ENCODE measurements around the gene ANKRD18A.

Gene ANKRD18A

DNA sequence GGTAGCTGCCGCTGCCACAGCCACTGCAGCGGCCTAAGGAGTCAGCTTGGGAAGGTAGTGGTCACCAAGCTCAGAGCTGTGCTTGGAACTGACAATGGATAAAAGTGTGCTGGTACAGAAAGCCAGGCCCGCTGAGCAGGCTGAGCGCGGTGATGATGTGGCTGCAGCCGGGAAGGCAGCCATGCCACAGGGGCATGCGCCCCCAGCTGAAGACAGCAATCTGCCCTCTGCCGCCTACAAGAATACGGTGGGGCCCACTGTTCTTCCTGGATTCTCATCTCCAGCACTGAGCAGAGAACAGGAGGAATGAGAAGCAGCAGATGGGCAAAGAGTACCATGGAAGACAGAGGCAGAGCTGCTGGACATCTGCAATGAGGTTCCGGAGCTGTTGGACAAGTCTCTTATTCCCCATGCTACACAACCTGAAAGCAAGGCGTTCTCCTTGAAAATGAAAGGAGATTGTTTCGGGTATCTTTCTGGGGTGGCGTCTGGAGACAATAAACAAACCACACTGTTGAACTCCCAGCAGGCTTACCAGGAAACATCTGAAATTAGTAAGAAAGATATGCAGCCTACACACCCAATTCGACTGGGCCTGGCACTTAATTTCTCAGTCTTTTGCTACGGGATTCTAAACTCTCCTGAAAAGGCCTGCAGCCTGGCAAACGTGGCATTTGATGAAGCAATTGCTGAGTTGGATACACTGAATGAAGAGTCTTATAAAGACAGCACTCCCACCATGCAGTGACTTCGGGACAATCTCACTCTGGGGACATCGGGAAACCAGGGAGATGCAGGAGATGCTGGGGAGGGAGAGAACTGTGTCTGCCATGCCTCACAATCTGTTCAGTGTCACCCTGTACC lies 22.8 kb upstream of the ANKRD18A start:
- TF ChIP-seq, protein P1, sequence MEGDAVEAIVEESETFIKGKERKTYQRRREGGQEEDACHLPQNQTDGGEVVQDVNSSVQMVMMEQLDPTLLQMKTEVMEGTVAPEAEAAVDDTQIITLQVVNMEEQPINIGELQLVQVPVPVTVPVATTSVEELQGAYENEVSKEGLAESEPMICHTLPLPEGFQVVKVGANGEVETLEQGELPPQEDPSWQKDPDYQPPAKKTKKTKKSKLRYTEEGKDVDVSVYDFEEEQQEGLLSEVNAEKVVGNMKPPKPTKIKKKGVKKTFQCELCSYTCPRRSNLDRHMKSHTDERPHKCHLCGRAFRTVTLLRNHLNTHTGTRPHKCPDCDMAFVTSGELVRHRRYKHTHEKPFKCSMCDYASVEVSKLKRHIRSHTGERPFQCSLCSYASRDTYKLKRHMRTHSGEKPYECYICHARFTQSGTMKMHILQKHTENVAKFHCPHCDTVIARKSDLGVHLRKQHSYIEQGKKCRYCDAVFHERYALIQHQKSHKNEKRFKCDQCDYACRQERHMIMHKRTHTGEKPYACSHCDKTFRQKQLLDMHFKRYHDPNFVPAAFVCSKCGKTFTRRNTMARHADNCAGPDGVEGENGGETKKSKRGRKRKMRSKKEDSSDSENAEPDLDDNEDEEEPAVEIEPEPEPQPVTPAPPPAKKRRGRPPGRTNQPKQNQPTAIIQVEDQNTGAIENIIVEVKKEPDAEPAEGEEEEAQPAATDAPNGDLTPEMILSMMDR (IDR thresholded peaks at IDR 0.05; ENCODE audit: borderline replicate concordance, control extremely low read depth, extremely low read depth, insufficient read depth, missing control alignments): no peak
- DNase-seq (ENCODE audit: low spot score): no peak
- in situ Hi-C loops (cut with MboI; ENCODE audit: low sequenced_read_pairs, unreplicated experiment): loop anchor here (10.0 kb wide), 1 partner anchor 62 kb away; no protein-coding TSS in a partner anchor

DNA sequence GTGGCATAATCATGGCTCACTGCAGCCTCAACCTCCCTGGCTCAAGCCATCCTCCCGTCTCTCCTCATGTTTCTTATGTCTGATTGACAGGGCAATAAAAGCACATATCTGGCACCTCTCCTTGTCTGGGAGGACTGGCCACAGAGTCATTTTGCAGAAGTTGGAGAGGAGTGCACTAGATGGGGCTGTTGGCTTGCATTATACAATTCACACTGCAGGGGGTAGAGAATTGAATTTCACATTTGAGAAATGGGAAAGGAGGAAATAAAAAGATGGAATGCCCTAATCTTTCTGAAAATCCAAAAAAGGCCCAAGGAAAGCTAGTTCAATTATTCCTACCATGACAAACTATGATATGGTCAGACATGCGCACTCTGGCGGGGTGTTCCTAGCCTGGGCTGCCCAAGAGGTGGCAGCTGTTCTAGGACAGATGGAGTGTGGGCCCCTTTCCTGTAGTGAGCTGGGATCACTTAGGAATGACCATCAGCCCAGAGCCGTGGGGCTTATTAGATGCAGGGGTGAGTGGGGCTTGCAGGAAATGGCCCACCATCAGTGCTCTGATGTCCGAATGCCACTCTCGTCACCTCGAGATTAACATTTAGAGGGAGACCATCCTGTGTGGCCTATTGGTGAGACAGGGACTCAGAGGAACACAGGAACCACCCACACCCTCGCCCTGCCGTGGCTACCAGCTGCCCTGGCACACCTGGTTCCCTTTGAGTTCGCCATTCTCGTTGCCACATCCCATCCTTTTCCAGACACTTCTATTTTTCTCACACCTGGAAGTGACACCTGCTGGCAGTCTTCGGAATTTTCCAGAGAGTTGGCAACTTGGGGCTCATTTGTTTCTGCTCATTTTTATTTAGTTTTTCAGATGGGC lies 21.8 kb upstream of the ANKRD18A start:
- DNase-seq (ENCODE audit: low spot score): peak; percentile 54
- in situ Hi-C loops (cut with MboI; ENCODE audit: low sequenced_read_pairs, unreplicated experiment): loop anchor here (10.0 kb wide), 1 partner anchor 63 kb away; no protein-coding TSS in a partner anchor

DNA sequence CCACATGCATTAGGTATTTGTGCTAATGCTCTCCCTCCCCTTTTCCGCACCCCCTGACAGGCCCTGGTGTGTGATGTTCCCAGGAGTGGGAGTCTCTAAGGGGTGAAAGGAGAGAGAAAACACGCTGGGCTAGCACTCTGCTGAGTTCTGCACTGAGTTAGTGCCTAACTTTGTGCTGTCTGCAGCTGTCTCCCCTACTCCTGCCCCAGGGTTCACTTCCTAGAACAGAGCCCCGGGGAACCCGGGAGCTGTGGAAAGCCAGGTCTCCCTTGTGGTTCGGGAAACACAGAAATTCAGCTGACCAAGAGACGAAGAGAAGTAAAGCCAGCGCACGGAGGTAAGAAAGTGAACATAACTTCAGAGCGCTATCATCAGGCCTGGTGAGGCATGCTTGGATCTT lies 20.7 kb upstream of the ANKRD18A start:
- TF ChIP-seq, protein P1 (IDR thresholded peaks at IDR 0.05; ENCODE audit: borderline replicate concordance, control extremely low read depth, extremely low read depth, insufficient read depth, missing control alignments): no peak
- no peak for DNase-seq (ENCODE audit: low spot score)
- in situ Hi-C loops (cut with MboI; ENCODE audit: low sequenced_read_pairs, unreplicated experiment): loop anchor here (10.0 kb wide), 1 partner anchor 64 kb away; no protein-coding TSS in a partner anchor

More for the DNA sequence above, 21.8 kb upstream of the ANKRD18A start:
- TF ChIP-seq, protein P1 (IDR thresholded peaks at IDR 0.05; ENCODE audit: borderline replicate concordance, control extremely low read depth, extremely low read depth, insufficient read depth, missing control alignments): peak; percentile 33

DNA sequence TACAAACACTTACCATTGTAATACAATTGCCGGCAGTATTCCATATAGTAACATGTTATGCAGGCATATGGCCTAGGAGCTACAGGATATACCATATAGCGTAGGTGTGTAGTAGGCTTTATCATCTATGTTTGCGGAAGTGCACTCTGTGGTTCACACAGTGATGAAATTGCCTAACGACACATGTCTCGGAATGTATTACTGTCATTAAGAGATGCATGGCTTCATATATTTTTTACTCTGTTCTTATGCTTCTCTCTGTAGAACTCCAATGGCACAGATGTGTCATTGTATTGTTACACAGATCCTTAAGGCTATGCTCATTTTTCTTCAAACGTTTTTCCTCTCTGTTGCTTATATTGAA lies 19.2 kb upstream of the ANKRD18A start:
- TF ChIP-seq, protein P1 (IDR thresholded peaks at IDR 0.05; ENCODE audit: borderline replicate concordance, control extremely low read depth, extremely low read depth, insufficient read depth, missing control alignments): no peak

DNA sequence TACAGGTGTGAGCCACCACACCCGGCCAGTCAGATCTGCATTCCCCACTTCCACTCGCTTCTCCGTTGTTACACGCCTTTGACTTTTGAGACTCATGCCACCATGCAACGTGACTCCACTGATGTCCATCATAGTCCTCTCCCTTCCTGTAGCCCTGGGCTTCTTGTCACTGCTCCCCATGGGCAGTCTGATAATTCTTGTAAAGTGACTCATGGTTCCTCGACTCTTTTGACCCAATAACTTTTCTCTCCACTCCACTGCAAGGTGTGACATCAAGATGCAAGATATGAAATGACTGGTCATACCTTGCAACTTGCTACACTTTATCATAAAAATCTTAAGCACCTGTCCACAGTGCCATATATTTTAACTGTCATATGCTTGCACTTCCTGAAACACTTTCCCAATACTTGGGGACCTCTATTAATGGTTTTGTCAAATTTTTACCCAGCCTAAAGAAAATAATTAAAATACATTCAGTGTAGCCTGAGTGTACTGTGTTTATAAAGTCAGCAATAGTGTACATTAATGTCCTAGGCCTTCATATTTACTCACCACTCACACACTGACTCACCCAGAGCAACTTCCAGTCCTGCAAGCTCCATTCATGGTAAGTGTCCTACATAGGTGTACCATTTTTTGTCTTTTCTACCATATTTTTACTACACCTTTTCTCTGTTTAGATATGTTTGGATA lies 18.6 kb upstream of the ANKRD18A start:
- in situ Hi-C loops (cut with MboI; ENCODE audit: low sequenced_read_pairs, unreplicated experiment): no loop called here
- no peak for DNase-seq (ENCODE audit: low spot score)
- TF ChIP-seq, protein P1 (IDR thresholded peaks at IDR 0.05; ENCODE audit: borderline replicate concordance, control extremely low read depth, extremely low read depth, insufficient read depth, missing control alignments): no peak

More for the DNA sequence above, 19.2 kb upstream of the ANKRD18A start:
- no peak for DNase-seq (ENCODE audit: low spot score)
- in situ Hi-C loops (cut with MboI; ENCODE audit: low sequenced_read_pairs, unreplicated experiment): no loop called here

DNA sequence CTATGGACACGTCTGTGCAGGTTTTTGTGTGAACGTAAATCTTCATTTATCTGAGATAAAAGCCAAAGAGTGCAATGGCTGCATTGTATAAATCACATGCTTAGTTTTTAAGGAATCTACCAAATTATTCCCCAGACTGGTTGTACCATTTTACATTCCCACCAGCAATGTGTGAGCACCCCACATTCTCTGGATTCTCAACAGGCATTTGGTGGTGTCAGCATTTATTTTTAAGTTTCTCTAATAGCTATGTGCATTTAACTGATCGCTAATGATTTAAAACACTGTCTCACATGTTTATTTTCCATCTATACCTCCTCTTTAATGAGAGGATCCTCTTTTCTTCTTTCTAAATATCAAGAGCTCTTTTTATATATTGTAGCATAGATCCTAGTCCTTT lies 13.9 kb upstream of the ANKRD18A start:
- TF ChIP-seq, protein P1 (IDR thresholded peaks at IDR 0.05; ENCODE audit: borderline replicate concordance, control extremely low read depth, extremely low read depth, insufficient read depth, missing control alignments): no peak
- DNase-seq (ENCODE audit: low spot score): no peak
- in situ Hi-C loops (cut with MboI; ENCODE audit: low sequenced_read_pairs, unreplicated experiment): no loop called here
